HG03558 (cell line): Measurements from ENCODE around the gene CDHR4.
"Not testable (repeated sequence)": the region's sequence is repeated elsewhere in the genome, so short reads cannot be mapped to it uniquely, and the experiment has no call there.

Experiments used
- ATAC-seq: cut with Tn5 transposase; IDR thresholded peaks from one replicate; pipeline ENCODE4 v1.9.1; 2021; ENCODE audit warnings: moderate number of reproducible peaks; ENCODE audit not compliant: unreplicated experiment; ENCODE audit errors: extremely low read depth

Gene CDHR4, protein sequence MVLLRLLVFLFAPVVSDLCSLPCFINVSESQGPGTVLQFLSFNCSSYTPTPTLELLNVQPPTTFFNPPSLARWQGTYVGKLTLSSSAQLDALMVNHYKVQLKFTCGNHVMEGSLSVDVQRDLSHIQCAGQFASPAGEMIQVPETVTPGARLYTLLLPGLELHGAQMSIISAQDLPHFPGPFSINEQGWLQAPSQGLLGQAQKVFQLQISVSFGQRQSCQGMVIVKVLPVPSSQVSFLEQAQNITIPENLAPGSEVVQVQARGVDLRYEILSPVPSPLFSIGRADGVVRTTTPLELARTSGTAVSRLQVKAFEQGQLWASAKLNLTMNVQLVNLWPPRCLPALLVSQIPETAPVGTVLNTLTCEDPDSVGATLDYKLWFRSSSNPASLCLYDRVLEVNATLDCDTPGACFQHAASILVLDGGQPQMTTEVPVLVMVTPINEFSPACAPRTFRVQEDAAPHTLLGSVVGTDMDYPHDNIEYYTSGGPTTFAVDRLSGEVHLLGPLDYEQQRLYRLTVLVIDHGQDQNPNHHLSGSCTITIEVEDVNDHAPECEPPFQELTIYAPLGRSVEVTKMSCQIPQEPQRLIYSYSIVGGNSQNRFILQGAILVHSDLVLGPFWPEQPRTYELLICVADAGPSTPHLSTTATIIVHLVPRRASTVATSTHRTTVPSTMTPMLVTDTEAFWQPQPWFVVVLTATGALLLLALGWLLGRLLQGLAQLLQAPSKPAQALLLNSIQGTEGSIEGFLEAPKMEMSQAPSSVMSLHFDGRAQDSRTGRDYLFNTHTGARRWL

DNA sequence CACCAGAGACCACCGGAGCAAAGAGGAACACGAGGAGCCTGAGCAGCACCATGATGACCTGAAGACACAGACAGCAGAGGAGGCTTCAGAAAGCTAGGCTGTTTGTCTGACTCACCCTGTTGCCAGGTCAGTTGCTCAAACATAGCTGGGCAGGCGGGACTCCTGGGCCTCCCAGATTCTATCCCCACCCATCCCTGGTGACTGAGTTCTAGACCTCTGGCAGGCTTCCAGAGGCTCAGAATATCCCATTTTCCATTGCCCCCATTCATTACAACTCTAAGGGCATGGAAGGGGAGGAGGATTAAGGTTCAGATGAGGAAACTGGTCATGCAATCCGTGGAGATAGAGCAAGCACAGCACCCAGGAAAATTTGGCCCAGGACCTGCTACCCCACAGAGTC is at the start of gene CDHR4:
CDHR4 (minus strand) TSS at position 113 of the 400 bp plus-strand sequence; CDS start at position 52, 61 bp downstream.
- no peak for ATAC-seq

DNA sequence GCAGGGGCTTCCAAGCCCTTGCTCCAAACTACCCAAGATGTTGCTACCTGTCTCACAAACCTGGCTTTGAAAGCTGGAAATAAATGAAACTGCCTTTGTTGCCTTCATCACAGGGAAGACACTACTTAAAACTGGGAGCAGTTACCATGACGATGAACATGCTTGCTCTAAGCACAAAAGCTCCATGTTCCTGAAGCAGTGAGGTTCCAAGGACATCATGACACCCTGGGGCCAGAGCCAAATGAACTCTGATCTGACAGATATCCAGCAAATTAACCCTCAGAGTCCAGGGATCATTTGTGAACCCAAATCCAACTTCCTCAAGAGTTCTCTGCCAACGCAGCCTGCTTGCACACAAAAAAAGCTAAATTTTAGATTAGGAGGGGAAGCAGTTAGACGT is 46.0 kb upstream of the CDHR4 start:
- no peak for ATAC-seq

- ATAC-seq, result no peak
These were observed 45.0 kb upstream of the CDHR4 start for GRCh38 chr3:49844464-49845183.

- no peak for ATAC-seq
These were observed 43.3 kb upstream of the CDHR4 start for GRCh38 chr3:49842843-49843517.

- no peak for ATAC-seq
These were observed 42.1 kb upstream of the CDHR4 start for GRCh38 chr3:49841806-49842205.

- no peak for ATAC-seq
These were observed 41.5 kb upstream of the CDHR4 start for GRCh38 chr3:49841126-49841696.

DNA sequence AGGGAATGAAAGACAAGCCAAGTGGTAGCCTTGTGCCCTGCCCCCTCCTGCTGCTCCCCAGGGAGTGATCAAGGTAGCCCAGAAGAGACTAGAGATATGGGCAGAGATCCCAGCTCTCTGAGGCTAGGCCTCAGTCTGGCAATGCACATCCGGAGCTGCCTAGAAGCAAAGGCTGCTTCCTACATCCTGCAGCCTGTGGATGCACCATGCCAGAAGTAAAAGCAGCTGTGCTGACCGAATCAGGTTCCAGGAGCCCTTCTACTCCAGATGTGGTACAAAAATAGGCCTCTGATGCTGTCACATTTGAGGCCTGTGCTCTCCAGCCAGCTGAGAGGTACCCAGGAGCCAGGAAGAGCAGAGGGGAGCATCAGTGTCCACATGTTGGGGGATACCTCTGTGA is 40.7 kb upstream of the CDHR4 start:
- no peak for ATAC-seq

DNA sequence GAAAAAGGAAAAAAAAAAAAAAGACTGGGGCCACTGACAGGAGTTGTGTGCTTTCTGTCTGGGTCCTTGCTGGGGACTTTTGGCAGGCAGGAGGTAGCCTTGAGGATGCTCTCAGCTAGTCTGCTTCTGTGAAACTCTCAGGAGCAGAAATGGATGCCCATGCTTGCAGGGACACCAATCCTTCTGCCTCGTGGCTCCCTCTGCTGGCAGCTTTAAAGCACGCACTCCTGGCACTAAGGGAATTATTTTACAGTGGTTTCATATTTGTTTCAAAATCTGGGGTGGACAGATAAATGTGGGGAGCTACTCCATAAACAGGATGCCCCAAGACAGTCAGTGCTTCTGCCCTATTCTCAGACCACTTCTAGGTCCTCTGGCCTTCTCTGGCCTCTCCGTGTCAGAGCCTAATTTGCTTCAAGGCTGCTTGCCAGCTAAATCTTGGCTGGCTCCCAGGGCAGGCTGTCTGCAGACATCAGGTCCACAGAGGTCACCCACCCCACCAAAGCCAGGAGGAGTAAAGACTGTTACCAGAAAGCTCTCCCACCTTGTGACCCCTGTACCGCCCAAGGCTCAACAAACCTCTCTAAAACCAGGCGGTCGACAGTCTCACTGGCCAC is 39.6 kb upstream of the CDHR4 start:
- ATAC-seq, result no peak

- ATAC-seq, result no peak
These were observed 31.7 kb upstream of the CDHR4 start for GRCh38 chr3:49831341-49831740.

DNA sequence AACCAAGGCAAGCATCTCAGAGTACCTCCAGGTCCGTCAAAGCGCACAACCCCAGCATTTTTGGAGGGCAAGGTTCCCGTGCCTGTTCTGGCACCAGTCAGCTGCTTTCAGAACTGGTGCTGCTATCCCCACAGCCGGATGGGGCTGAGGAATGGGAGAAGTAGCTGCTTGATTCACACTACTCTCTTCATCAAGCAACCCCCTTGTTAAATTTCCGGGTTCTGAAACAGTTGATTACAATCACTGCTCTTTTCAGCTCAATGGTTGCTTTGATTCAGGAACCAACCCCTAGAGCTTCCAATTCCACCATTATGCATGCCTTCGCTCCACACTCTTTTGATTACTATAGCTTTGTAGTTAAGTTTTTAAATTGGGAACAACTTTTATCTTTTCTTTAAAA is 26.3 kb upstream of the CDHR4 start:
- ATAC-seq, result no peak

- not testable (repeated sequence) for ATAC-seq
These were observed 23.5 kb upstream of the CDHR4 start for GRCh38 chr3:49823131-49823530.

- no peak for ATAC-seq
These were observed 14.0 kb upstream of the CDHR4 start, which contains the start of gene UBA7 for GRCh38 chr3:49813497-49814174. UBA7 (minus strand) TSS chr3:49813953; CDS start chr3:49813787, 166 bp downstream.

- ATAC-seq, result no peak
These were observed 13.3 kb upstream of the CDHR4 start for GRCh38 chr3:49812916-49813496.

DNA sequence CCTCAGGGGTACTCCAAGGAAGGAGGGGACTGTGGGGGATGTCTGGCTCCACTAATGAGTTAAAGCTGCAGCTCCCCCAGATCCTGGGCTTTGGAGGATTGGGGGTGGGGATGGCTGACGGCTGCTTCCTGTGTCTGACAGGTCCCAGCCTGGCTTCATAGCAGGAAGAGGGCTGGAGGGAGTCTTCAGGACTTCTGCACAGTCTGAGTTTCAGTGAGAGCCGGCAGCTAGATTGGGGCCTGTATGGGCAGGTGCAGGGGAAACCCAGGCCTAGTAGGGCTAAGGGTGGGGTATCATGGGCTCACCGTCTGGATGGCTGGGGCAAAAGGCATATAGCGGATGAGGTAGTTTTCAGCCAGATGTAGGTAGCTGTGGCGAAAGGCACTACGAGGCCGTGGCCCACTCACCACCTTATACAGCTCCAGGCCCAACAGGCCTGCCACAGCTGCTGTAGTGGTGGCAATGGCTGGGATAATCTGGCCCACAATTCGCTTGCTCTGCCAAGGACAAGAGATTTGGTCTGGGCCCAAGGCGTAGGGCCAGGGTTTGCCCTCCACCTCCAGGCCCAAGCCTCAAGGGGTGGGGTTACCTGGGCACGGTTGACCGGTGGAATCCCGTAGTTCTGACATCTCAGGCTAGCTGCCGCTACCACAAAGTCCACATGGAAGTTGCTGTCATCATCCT is 7.9 kb upstream of the CDHR4 start:
- no peak for ATAC-seq

DNA sequence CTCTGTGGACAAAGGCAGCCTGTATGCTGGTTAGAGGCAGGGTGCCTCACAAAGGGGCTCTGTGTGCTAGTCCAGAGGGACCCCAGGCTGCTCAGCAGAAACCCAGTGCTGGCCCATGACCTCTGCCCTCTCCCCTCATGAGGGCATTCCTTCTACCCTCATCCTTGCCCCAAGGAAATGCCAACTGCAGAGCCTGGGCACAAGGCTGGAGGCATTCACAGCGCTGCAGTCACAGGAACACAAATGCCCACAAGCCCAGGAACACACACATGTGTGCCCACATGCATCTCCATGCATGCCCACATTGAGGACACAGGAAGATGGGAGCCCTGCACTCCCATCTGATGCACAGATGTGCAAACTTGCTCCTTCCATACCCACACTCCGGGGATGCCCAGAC is 7.2 kb upstream of the CDHR4 start:
- no peak for ATAC-seq

DNA sequence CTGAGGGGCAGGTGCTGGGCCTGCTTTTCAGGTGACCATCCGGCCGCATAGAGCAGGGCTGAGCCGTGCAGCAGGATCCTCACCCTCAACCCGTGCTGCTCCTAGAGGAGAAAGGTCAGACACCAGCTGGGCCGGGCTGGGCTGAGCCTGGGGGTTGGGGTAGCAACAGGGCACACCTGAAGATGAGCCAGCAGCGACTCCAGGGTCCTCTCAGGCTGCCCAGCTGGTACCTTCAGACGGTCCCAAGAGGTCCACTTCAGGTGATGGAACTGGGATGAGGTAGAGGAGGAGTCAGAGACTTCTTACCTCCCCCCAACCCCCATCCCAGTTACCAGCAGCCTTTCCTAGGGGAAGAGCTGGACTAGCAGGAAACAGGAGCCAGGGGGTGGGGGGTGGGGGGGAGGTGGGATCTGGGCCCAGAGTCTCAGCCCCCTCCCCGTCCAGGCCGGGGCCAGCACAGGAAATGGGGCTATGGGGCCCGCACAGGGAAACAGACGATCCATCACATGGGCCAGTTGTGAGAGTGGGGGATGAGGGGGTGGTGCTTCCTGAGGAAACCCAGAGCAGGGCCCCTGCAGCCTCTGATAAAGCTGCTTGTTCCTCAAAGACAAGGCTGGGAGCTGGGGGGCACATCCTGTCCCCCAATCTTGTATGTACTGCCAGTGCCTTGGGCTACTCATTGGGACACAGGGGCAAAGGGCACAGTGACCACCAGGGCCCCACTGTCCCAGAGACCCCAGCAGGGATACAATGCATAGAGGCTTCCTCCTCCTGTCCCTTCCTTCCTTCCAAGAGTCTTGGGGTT is 6.4 kb upstream of the CDHR4 start:
- ATAC-seq, result no peak

GRCh38 chr3:49805367-49805782 is 5.7 kb upstream of the CDHR4 start:
- ATAC-seq, result no peak
